ENCODE measurements around the gene PDHA1.

PDHA1 gene

DNA sequence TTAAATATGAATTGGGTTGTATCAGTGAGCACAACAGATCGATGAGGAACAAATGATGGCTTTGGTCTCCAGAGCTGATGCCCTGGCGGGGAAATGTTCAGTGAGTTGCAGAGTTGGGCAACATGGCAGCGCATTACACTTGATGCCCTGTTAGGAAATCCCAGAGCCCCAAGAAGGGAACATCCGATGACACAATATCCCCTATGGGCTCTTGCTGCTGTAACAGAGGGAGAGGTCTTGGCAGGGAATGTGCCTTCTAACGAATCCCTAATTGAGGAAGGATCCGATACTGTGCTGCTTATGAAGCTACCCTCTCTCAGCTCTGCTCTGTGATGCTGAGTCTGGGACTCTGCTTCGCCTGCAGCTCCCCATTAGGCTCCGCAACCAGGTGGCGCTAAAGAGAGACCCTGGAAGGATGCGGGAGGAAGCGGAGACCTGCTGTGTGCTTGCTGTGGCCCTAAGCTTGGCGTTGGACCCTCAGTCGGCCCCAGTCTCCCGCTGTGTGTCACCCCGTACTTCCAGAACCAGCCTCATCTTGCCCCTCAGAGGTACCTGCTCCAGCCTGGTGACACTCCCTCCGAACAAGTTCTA, 38.9 kb downstream of the PDHA1 start:
- Histone ChIP-seq H3K4me2 (no peak overlapping the region), H3K36me3 (ENCODE audit: insufficient read depth) (no peaks in the 10 kb centered on the region), H3K4me1 (ENCODE audit: low read depth, poor library complexity, severe bottlenecking) (no peaks in the 10 kb centered on the region)

DNA sequence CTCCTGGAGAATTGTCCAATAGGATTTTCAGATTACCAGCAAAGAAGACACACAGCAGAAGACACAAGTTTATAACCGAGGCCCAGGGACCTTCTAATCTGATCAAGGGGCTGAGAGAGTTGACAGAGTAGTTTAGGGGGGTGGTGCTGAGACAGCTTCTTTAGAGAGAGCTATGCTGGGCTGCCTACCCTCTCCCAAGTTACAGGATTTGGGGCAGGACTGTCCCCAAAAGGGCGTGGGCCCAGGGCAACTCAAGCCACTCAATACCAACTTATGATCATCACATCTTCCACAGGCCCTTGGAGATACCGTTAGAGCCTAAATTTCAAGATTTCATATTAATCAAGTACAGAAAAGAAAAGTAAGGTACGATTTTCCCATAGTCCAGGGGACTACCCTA, 43.0 kb downstream of the PDHA1 start:
- Histone ChIP-seq H3K9ac (no peak overlapping the region), H2AFZ (ENCODE audit: low read depth) (no peak overlapping the region), H4K20me1 (ENCODE audit: insufficient read depth) (no peaks in the 10 kb centered on the region), H3K27ac (no peak overlapping the region), H3K4me1 (ENCODE audit: low read depth, poor library complexity, severe bottlenecking) (no peaks in the 10 kb centered on the region), H3K27me3 (ENCODE audit: insufficient read depth, low read depth) (no peaks in the 10 kb centered on the region), H3K36me3 (ENCODE audit: insufficient read depth) (no peaks in the 10 kb centered on the region), H3K79me2 (ENCODE audit: insufficient read depth, low read depth) (no peaks in the 10 kb centered on the region), H3K4me3 (IDR thresholded peaks at IDR 0.05; ENCODE audit: insufficient read depth, low read depth, low read length) (no peak overlapping the region), H3K4me2 (no peak overlapping the region)
- TF ChIP-seq CTCF (conservative IDR thresholded peaks at IDR 0.05; ENCODE audit: low read depth, low read length) = no peak

More for the DNA sequence above, 38.9 kb downstream of the PDHA1 start:
- Histone ChIP-seq H2AFZ (ENCODE audit: low read depth) (no peak overlapping the region), H3K4me3 (IDR thresholded peaks at IDR 0.05; ENCODE audit: insufficient read depth, low read depth, low read length) (no peak overlapping the region), H3K27me3 (ENCODE audit: insufficient read depth, low read depth) (no peaks in the 10 kb centered on the region), H4K20me1 (ENCODE audit: insufficient read depth) (no peaks in the 10 kb centered on the region), H3K9ac (no peak overlapping the region), H3K79me2 (ENCODE audit: insufficient read depth, low read depth) (no peaks in the 10 kb centered on the region), H3K27ac (no peak overlapping the region)
- peak; percentile 46; the same call in 1 of the 2 replicates for TF ChIP-seq CTCF (conservative IDR thresholded peaks at IDR 0.05; ENCODE audit: low read depth, low read length)

DNA sequence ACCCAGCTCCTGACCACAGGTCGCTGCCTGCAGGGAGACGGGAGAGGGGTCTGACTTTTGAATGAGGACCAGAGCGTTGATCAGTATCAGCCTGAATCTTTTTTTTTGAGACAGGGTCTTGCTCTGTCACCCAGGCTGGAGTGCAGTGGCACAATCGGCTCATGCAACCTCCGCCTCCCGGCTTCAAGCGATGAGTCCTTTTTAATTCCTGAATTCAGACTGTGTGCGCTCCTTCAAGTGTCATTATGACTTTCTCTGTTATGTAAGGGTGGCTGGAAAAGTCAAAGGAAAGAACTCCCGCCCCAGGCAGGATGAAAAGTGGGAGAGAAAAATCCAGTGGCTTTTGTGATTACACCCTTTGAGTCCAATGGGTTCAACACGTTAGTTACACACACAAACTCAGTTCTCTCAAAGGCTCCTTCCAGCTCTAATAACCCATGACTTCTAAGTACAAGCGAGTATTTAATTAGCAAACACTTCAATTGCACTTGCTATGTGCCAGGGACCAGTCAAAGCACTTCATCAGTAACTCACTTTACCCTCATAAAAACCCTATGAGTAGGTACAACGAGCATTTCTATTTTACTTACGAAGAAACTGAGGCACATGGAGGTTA, 44.4 kb downstream of the PDHA1 start:
- TF ChIP-seq CTCF (conservative IDR thresholded peaks at IDR 0.05; ENCODE audit: low read depth, low read length) = no peak
- Histone ChIP-seq H3K4me1 (ENCODE audit: low read depth, poor library complexity, severe bottlenecking) (no peaks in the 10 kb centered on the region), H3K79me2 (ENCODE audit: insufficient read depth, low read depth) (no peaks in the 10 kb centered on the region), H3K27me3 (ENCODE audit: insufficient read depth, low read depth) (no peaks in the 10 kb centered on the region), H3K27ac (no peak overlapping the region), H3K36me3 (ENCODE audit: insufficient read depth) (no peaks in the 10 kb centered on the region), H2AFZ (ENCODE audit: low read depth) (no peak overlapping the region), H3K4me2 (no peak overlapping the region), H3K4me3 (IDR thresholded peaks at IDR 0.05; ENCODE audit: insufficient read depth, low read depth, low read length) (no peak overlapping the region), H4K20me1 (ENCODE audit: insufficient read depth) (no peaks in the 10 kb centered on the region), H3K9ac (no peak overlapping the region)

- Histone ChIP-seq H2AFZ (ENCODE audit: low read depth) (no peak overlapping the region), H3K36me3 (ENCODE audit: insufficient read depth) (no peaks in the 10 kb centered on the region), H3K27ac (no peak overlapping the region), H3K79me2 (ENCODE audit: insufficient read depth, low read depth) (no peaks in the 10 kb centered on the region), H3K4me1 (ENCODE audit: low read depth, poor library complexity, severe bottlenecking) (no peaks in the 10 kb centered on the region), H3K9ac (no peak overlapping the region), H3K27me3 (ENCODE audit: insufficient read depth, low read depth) (no peaks in the 10 kb centered on the region), H3K4me2 (no peak overlapping the region), H4K20me1 (ENCODE audit: insufficient read depth) (no peaks in the 10 kb centered on the region), H3K4me3 (IDR thresholded peaks at IDR 0.05; ENCODE audit: insufficient read depth, low read depth, low read length) (no peak overlapping the region)
- TF ChIP-seq CTCF (conservative IDR thresholded peaks at IDR 0.05; ENCODE audit: low read depth, low read length) = no peak
Measured at GRCh38 chrX:19388741-19389140, 45.0 kb downstream of the PDHA1 start.
